Esophagus squamous epithelium (tissue), 4 donors: Measurements from ENCODE around the gene ZNF497.

Experiments
- POLR2A ChIP-seq, 4 donors: fragments of 450-650 bp; IDR thresholded peaks; one replicate each; pipeline ENCODE4 v1.6.1; 2017; ENCODE audit warnings: antibody characterized with exemption in 4 of 4, mild to moderate bottlenecking in 4 of 4, moderate library complexity in 3 of 4
- TF ChIP-seq, protein P1 (sequence below), 6 experiments: fragments of 450-650 bp in 4 of 6; fragments of 200-600 bp in 2 of 6; sonication (generic) in 2 of 6; IDR thresholded peaks; one replicate each; pipeline ENCODE4 v1.5.1; 2016 to 2019; ENCODE audit warnings: antibody characterized with exemption in 6 of 6, mild to moderate bottlenecking in 4 of 6, moderate library complexity in 4 of 6

DNA sequence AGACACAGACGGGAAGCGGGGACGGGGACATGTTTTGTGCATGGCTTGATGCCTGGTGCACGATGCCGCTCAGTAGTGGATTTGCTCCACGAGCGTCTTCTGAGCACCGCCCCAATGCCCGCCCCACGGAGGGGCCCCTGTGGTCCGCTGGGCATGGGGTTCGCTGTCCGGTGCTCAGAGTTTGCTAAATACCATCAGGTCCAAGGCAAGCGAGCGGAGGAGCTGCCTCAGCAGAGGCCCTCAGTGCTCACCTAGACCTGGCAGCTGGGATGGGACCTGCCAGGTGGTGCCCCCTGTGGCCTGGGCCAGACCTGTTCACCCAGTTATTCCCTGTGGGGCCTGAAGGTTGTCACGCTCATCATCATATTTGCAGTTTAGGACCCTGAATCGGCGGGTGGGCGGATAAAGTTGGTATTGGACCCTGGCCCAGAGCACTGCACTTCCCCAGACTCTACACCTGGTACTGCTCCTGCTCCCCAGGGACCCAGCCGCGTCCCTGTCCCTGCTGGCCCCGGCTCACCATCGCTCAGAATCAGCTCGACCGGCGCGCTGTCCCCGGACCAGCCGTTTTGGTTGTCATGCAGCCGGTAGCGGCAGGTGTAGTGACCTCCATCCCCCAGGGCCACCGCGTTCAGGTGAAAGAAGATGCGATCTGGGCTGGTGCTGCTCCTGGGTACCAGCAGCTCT is 11.5 kb downstream of the ZNF497 start:
- no peak for TF ChIP-seq POLR2A (IDR thresholded peaks at IDR 0.05)
- TF ChIP-seq, protein P1, sequence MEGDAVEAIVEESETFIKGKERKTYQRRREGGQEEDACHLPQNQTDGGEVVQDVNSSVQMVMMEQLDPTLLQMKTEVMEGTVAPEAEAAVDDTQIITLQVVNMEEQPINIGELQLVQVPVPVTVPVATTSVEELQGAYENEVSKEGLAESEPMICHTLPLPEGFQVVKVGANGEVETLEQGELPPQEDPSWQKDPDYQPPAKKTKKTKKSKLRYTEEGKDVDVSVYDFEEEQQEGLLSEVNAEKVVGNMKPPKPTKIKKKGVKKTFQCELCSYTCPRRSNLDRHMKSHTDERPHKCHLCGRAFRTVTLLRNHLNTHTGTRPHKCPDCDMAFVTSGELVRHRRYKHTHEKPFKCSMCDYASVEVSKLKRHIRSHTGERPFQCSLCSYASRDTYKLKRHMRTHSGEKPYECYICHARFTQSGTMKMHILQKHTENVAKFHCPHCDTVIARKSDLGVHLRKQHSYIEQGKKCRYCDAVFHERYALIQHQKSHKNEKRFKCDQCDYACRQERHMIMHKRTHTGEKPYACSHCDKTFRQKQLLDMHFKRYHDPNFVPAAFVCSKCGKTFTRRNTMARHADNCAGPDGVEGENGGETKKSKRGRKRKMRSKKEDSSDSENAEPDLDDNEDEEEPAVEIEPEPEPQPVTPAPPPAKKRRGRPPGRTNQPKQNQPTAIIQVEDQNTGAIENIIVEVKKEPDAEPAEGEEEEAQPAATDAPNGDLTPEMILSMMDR (IDR thresholded peaks at IDR 0.05), result no peak
